GM12864 (cell line): ENCODE results near the gene MYLK2.

Experiments
- DNase-seq: peaks from one replicate; pipeline ENCODE4 v3.0.0-alpha.2; 2011; ENCODE audit warnings: low read depth
- H3K4me3 ChIP-seq: 2 replicates; pipeline ENCODE4 v1.5.1; 2011; ENCODE audit warnings: mild to moderate bottlenecking, low read depth, low read length, control low read depth
- CTCF ChIP-seq: IDR thresholded peaks from 2 replicates; pipeline ENCODE4 v1.5.1; 2011; ENCODE audit warnings: low read depth, mild to moderate bottlenecking, moderate library complexity, low read length, control low read depth, inconsistent platforms; ENCODE audit errors: missing control alignments

The MYLK2 gene

DNA sequence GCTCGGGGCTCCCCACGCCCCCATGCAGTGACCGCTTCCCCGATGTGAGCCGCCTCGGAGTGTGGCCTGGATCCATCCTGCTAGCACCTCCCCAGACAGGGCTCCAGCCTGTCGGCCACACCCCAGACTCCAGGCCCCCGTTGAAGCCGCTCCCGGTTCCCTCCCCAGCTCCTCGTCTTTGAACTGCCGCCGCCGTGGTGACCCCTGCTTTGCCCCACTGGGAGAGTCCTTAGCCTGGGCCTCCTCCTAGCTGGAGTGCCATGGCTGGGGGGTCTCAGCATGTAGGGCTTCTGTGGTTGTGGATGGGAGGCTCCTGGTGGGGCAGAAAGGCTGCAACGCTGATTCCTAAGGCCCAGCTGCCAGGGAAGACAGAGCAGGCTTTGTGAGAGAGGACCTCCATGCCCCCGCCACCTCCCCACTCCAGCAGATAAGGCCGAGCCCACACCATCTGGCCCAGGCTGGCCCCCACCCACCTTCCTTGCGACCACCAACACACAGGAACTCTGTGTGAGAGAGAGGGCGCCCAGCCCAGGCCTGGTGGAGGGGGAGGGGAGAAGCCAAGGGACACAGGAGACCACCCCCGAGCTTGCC lies 14.9 kb downstream of the MYLK2 start:
- no peak for TF ChIP-seq CTCF
- DNase-seq, result no peak
- no peak overlapping the region for H3K4me3 ChIP-seq

DNA sequence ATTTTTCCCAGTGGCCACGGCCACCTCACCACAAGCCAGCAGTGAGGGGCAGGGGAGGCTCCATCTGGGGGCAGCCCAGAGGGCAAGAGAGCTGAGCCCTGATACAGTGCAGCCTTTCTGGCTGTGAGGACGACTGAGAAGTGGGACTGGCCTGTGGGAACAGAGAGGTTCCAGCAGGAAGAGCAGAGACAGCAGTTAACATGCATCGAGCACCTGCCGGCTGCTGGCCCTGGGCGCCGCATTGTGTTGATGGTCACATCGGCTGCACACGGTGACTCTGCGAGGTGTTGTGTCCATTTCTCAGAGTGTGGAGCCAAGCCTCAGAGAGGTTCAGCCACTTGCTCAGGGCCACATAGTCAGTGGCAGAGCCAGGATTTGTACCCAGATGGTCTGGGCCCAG lies 16.4 kb downstream of the MYLK2 start:
- no peak for TF ChIP-seq CTCF
- no peak overlapping the region for H3K4me3 ChIP-seq

GRCh38 chr20:31835977-31836852 lies 17.1 kb downstream of the MYLK2 start:
- no peak overlapping the region for H3K4me3 ChIP-seq
- DNase-seq, result no peak
- TF ChIP-seq CTCF, result no peak

More for the DNA sequence above, 16.4 kb downstream of the MYLK2 start:
- DNase-seq, result no peak

DNA sequence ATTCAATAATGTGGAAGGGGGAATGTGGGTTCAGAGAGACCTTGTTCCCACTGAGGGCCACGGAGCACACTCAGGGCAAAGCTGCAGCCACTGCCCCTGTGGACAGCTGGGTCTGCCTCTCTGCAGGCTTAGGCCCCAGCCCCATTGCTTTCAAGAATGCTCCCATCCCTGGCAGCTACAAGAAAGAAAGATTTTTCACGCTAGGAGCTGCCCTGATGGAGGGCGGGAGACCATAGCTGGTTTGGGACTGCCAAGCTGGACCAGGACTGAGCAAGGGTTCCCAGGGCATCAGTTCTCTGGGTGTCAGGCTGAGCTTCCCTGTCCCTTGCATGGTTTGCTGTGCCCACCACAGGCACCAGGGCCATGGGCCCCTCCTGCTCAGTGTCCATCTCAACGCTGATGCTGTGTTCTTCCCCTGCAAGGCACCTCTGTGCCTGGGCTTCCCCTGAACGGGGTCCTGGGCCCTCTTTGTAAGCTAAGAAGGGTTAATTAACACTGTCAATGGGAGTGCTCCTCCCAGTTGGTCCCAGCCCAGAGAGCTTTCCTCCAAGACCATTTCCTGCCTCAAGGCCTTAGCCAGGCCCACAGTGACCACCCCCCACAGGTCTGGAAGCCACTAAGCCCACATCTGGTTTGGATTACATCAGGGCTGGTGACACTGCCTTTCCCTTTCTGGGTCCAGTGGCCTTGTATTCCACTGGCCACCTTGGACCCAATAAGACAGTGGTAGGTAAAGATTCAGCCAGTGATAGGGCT lies 17.9 kb downstream of the MYLK2 start:
- no peak for TF ChIP-seq CTCF
- no peak for DNase-seq
- H3K4me3 ChIP-seq, result no peak overlapping the region

DNA sequence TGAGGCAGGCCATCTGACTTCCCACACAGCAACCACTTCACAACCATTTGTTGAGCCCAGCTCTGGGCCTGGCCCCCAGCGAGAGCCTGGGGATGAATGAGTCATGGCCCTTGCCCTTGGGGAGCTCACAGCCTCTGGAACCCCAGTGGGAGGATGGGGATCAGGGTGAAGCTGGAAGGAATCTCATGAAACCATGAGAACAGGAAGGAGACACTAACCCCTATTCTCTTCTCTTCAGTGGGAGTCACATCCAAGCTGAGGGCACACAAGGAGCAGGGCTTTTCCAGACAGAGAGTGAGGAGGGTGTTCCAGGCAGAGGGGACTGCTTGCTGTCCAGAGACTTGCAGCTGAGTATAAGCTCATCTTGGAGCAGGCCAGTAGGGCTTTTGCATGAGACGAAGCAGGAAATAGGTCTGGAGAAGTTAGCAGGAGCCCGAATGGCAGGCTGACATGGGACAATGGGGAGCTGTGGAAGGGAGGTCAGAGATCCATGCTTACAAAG lies 18.8 kb downstream of the MYLK2 start:
- H3K4me3 ChIP-seq, result no peak overlapping the region
- DNase-seq, result no peak
- no peak for TF ChIP-seq CTCF

- H3K4me3 ChIP-seq, result no peak overlapping the region
- TF ChIP-seq CTCF, result no peak
- no peak for DNase-seq
Measured at GRCh38 chr20:31838646-31839292, 19.6 kb downstream of the MYLK2 start.
